Tibial artery (tissue), 4 donors: Measurements from ENCODE around the gene PDE11A.

Experiments
- DNase-seq, 2 donors: peaks; one replicate each; pipeline ENCODE4 v3.0.0-alpha.2; 2019
- H3K27ac ChIP-seq, 2 donors: fragments of 200-600 bp; sonication (generic) in 1 of 2; 1 replicate in 1 of 2; 2 replicates in 1 of 2; pipeline ENCODE4 v1.5.1; 2018 to 2019; ENCODE audit warnings: mild to moderate bottlenecking in 1 of 2
- H3K27me3 ChIP-seq, 2 donors: fragments of 200-600 bp; sonication (generic) in 1 of 2; one replicate each; pipeline versions ENCODE4 v1.5.1 to v1.6.0; 2016 to 2019
- H3K36me3 ChIP-seq, 3 donors: fragments of 200-600 bp; sonication (generic) in 2 of 3; one replicate each; pipeline ENCODE4 v1.5.1; 2016 to 2019; ENCODE audit warnings: mild to moderate bottlenecking in 2 of 3
- H3K4me1 ChIP-seq, 4 donors: fragments of 200-600 bp; sonication (generic) in 2 of 4; 1 replicate in 3 of 4; 2 replicates in 1 of 4; pipeline ENCODE4 v1.5.1; 2016 to 2019
- H3K4me3 ChIP-seq, 2 donors: fragments of 200-600 bp; sonication (generic) in 1 of 2; 1 replicate in 1 of 2; 2 replicates in 1 of 2; pipeline ENCODE4 v1.5.1; 2018 to 2019; ENCODE audit warnings: mild to moderate bottlenecking in 2 of 2
- H3K9me3 ChIP-seq, 3 donors: fragments of 200-600 bp; sonication (generic) in 1 of 3; one replicate each; pipeline ENCODE4 v1.5.1; 2016 to 2019
- CTCF ChIP-seq, 2 experiments: fragments of 200-600 bp in 1 of 2; fragments of 450-650 bp in 1 of 2; IDR thresholded peaks; one replicate each; pipeline ENCODE4 v1.5.1; 2017 to 2019; ENCODE audit warnings: antibody characterized with exemption in 2 of 2, mild to moderate bottlenecking in 1 of 2, moderate library complexity in 1 of 2
- intact Hi-C: fragments of 100-400 bp; cut with DNase I; formaldehyde crosslinking; loops from one replicate; pipeline ENCODE4 v1.15.0; 2023; ENCODE audit warnings: low total_unique reads

PDE11A gene

GRCh38 chr2:177869912-177870311, 202.7 kb downstream of the PDE11A start:
- intact Hi-C loops: no loop called here
- H3K9me3 ChIP-seq: no peaks in the 10 kb centered on the region
- H3K27me3 ChIP-seq: no peaks in the 10 kb centered on the region
- no peaks in the 10 kb centered on the region for H3K36me3 ChIP-seq
- no peaks in the 10 kb centered on the region for H3K4me1 ChIP-seq
- no peak for DNase-seq
- H3K4me3 ChIP-seq: no peak overlapping the region
- TF ChIP-seq CTCF (IDR thresholded peaks at IDR 0.05): no peak
- H3K27ac ChIP-seq: no peak overlapping the region

- intact Hi-C loops: no loop called here
- Histone ChIP-seq H3K4me1 (no peaks in the 10 kb centered on the region), H3K36me3 (no peaks in the 10 kb centered on the region), H3K4me3 (no peak overlapping the region), H3K9me3 (no peaks in the 10 kb centered on the region), H3K27ac (no peak overlapping the region), H3K27me3 (no peaks in the 10 kb centered on the region)
- no peak for TF ChIP-seq CTCF (IDR thresholded peaks at IDR 0.05)
- DNase-seq: no peak
These were observed 203.4 kb downstream of the PDE11A start for GRCh38 chr2:177869209-177869608.

GRCh38 chr2:177868806-177869205, 203.8 kb downstream of the PDE11A start:
- intact Hi-C loops: no loop called here
- Histone ChIP-seq H3K4me1 (no peaks in the 10 kb centered on the region), H3K36me3 (no peaks in the 10 kb centered on the region), H3K4me3 (no peak overlapping the region), H3K9me3 (no peaks in the 10 kb centered on the region), H3K27ac (no peak overlapping the region), H3K27me3 (no peaks in the 10 kb centered on the region)
- TF ChIP-seq CTCF (IDR thresholded peaks at IDR 0.05): no peak
- DNase-seq: no peak

GRCh38 chr2:177857538-177857937, 215.0 kb downstream of the PDE11A start:
- peaks cover 0 to 7% (median 0%) of the 10 kb centered on the region in 3 donors for H3K9me3 ChIP-seq
- TF ChIP-seq CTCF (IDR thresholded peaks at IDR 0.05): no peak
- H3K36me3 ChIP-seq: no peaks in the 10 kb centered on the region
- no peak for DNase-seq
- intact Hi-C loops: no loop called here
- H3K4me3 ChIP-seq: no peak overlapping the region
- H3K27me3 ChIP-seq: no peaks in the 10 kb centered on the region
- H3K27ac ChIP-seq: no peak overlapping the region
- H3K4me1 ChIP-seq: no peaks in the 10 kb centered on the region

GRCh38 chr2:177852389-177852788, 220.2 kb downstream of the PDE11A start:
- Histone ChIP-seq H3K36me3 (no peaks in the 10 kb centered on the region), H3K27me3 (no peaks in the 10 kb centered on the region), H3K4me1 (no peaks in the 10 kb centered on the region), H3K27ac (no peak overlapping the region), H3K4me3 (no peak overlapping the region), H3K9me3 (peaks cover 0 to 2% (median 0%) of the 10 kb centered on the region in 3 donors)
- intact Hi-C loops: no loop called here
- no peak for DNase-seq
- TF ChIP-seq CTCF (IDR thresholded peaks at IDR 0.05): no peak

GRCh38 chr2:177843188-177843587, 229.4 kb downstream of the PDE11A start:
- TF ChIP-seq CTCF (IDR thresholded peaks at IDR 0.05): no peak
- no peaks in the 10 kb centered on the region for H3K27me3 ChIP-seq
- H3K4me3 ChIP-seq: no peak overlapping the region
- H3K36me3 ChIP-seq: no peaks in the 10 kb centered on the region
- H3K4me1 ChIP-seq: no peaks in the 10 kb centered on the region
- no peaks in the 10 kb centered on the region for H3K9me3 ChIP-seq
- DNase-seq: no peak
- H3K27ac ChIP-seq: no peak overlapping the region
- intact Hi-C loops: no loop called here
